Measurements from ENCODE around the gene GMIP. TPM values are rescaled to one million over a fixed set of nuclear protein-coding genes. Genes with fewer than 3 reads are reported as not detected.
"Not testable (repeated sequence)": the region's sequence is repeated elsewhere in the genome, so short reads cannot be mapped to it uniquely, and the experiment has no call there.

GMIP gene, protein sequence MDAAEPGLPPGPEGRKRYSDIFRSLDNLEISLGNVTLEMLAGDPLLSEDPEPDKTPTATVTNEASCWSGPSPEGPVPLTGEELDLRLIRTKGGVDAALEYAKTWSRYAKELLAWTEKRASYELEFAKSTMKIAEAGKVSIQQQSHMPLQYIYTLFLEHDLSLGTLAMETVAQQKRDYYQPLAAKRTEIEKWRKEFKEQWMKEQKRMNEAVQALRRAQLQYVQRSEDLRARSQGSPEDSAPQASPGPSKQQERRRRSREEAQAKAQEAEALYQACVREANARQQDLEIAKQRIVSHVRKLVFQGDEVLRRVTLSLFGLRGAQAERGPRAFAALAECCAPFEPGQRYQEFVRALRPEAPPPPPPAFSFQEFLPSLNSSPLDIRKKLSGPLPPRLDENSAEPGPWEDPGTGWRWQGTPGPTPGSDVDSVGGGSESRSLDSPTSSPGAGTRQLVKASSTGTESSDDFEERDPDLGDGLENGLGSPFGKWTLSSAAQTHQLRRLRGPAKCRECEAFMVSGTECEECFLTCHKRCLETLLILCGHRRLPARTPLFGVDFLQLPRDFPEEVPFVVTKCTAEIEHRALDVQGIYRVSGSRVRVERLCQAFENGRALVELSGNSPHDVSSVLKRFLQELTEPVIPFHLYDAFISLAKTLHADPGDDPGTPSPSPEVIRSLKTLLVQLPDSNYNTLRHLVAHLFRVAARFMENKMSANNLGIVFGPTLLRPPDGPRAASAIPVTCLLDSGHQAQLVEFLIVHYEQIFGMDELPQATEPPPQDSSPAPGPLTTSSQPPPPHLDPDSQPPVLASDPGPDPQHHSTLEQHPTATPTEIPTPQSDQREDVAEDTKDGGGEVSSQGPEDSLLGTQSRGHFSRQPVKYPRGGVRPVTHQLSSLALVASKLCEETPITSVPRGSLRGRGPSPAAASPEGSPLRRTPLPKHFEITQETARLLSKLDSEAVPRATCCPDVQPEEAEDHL
- 15.1 TPM for total RNA-seq

DNA sequence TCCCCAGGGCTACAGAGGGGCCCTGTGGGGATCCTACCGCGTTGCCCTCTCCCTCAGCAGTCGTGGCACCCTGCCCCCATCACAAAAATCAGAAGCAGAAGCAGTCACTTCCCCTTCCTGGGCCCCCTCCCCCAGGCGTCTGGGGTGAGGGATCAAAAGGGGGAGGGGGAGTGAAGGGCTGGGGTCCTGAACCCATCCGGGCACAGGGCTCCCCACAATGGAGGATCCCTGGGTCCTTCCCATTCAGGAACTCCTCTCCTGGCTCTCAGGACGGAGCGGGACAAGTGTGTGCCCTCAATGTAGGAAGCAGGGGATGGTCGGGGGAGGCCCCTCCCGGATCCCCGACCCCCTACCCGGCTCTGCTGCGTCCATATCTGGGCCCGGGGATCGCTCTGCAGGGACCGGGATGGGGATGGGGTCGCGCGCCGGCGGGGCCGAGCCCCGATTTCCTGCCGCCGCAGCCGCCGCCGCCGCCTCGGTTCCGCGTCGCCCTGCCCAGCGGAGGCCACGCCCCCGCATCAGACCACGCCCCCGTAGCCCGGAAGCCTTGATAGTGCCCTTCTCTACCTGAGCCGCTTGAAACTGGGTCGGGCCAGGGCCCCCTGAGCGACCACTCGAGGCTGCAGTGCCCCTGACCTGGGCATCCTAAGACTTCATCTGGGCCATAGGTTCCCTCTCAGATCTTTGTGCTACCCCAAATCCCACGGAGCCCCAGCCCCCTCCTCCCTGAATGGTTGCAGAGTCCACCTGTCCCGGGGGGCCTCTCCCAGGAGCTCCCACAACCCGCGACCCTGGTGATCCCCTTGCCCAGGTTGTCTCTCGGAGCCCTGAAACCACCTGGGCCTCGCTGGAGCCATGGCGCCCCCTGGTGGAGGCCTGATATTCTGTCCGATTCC is at the start of gene GMIP:
GMIP (minus strand) TSS at position 500 of the 896 bp plus-strand sequence; CDS start at position 372, 128 bp downstream.
- DNase-seq (ENCODE audit: low spot score in 2 of 2) (peak; percentile 84 to 90), FAIRE-seq (no peak)

- no peak for DNase-seq (ENCODE audit: low spot score in 2 of 2)
- no peak for FAIRE-seq
Measured at GRCh38 chr19:19691683-19692082, 48.2 kb upstream of the GMIP start.

DNA sequence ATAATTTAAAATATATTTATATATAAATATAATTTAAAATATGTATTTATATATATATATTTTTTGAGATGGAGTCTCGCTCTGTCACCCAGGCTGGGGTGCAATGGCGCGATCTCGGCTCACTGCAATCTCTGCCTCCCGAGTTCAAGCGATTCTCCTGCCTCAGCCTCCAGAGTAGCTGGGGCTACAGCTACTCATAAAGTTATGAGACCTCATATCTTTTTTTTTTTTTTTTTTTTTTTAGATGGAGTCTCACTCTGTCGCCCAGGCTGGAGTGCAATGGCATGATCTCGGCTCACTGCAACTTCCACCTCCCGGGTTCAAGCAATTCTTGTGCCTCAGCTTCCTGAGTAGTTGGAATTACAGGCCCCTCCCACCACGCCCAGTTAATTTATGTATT is 45.6 kb upstream of the GMIP start:
- not testable (repeated sequence) for FAIRE-seq; DNase-seq (ENCODE audit: low spot score in 2 of 2)

GRCh38 chr19:19687090-19687489 is 43.6 kb upstream of the GMIP start:
- no peak for DNase-seq (ENCODE audit: low spot score in 2 of 2)
- no peak for FAIRE-seq

GRCh38 chr19:19686580-19686979 is 43.1 kb upstream of the GMIP start:
- no peak for DNase-seq (ENCODE audit: low spot score in 2 of 2)
- FAIRE-seq = no peak

DNA sequence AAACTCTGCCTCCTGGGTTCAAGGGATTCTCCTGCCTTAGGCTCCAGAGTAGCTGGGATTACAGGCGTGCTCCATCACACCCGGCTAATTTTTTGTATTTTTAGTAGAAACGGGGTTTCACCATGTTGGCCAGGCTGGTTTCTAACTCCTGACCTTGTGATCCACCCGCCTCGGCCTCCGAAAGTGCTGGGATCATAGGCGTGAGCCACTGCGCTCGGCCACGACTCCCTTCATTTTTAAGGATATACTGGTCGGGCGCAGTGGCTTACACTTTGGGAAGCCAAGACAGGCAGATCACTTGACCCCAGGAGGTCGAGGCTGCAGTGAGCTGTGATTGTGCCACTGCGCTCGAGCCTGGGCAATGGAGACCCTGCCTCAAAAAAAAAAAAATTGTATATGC is 42.7 kb upstream of the GMIP start:
- FAIRE-seq; DNase-seq (ENCODE audit: low spot score in 2 of 2): not testable (repeated sequence)

DNA sequence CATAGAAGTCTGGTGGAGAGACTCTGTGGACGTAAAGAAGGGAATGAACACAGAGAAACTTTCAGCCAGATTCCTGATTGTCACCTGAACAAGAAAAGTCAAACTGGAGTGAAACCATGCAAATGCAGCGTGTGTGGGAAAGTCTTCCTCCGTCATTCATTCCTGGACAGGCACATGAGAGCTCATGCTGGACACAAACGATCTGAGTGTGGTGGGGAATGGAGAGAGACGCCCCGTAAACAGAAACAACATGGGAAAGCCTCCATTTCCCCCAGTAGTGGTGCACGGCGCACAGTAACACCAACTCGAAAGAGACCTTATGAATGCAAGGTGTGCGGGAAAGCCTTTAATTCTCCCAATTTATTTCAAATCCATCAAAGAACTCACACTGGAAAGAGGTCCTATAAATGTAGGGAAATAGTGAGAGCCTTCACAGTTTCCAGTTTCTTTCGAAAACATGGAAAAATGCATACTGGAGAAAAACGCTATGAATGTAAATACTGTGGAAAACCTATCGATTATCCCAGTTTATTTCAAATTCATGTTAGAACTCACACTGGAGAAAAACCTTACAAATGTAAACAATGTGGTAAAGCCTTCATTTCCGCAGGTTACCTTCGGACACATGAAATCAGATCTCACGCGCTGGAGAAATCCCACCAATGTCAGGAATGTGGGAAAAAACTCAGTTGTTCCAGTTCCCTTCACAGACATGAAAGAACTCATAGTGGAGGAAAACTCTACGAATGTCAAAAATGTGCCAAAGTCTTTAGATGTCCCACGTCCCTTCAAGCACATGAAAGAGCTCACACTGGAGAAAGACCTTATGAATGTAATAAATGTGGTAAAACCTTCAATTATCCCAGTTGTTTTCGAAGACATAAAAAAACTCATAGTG is 36.0 kb upstream of the GMIP start:
- FAIRE-seq (no peak), DNase-seq (ENCODE audit: low spot score in 2 of 2) (no peak)

DNA sequence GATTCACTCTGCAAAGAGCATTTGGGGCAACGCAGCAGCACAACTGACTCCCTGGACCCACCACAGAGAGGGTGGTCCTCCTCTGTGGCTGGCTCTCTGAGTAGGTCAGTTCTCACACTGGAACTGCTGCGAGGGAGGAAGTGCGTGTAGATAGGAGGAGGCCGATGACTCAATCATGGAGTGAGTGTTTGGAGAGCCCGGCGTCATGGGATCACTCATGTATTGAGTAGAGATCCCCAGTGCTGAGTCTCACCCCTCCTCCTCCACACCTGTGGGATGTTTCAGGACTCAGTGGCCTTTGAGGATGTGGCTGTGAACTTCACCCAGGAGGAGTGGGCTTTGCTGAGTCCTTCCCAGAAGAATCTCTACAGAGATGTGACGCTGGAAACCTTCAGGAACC is 34.1 kb upstream of the GMIP start:
- no peak for FAIRE-seq
- DNase-seq (ENCODE audit: low spot score in 2 of 2) = no peak

DNA sequence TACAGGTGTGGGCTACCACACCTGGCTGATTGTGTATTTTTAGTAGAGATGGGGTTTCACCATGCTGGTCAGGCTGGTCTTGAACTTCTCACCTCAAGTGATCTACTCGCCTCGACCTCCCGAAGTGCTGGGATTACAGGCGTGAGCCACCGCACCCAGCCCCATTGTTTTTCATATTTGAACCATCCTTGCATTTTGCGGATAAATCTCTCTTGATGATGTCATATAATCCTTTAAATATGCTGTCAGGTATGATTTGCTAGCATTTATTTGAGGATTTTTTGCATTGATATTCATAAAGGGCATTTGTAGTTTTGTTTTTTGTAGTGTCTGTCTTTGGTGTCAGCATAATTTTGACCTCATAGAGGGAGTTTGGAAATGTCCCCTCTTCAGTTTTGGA is 30.9 kb upstream of the GMIP start:
- FAIRE-seq (no peak), DNase-seq (ENCODE audit: low spot score in 2 of 2) (no peak)

DNA sequence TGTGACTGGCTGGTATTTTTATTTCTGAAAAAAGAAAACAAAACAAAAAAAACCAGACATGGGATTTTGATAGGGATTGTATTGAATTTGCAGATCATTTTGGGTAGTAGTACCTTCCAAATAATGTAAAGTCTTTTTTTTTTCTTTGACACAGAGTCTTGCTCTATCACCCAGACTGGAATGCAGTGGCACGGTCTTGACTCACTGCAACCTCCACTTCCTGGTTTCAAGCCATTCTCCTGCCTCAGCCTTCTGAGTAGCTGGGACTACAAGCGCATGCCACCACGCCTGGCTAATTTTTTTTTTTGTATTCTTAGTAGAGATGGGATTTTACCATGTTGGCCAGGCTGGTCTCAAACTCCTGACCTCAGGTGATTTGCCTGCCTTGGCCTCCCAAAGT is 29.4 kb upstream of the GMIP start:
- FAIRE-seq = no peak
- DNase-seq (ENCODE audit: low spot score in 2 of 2) = no peak

DNA sequence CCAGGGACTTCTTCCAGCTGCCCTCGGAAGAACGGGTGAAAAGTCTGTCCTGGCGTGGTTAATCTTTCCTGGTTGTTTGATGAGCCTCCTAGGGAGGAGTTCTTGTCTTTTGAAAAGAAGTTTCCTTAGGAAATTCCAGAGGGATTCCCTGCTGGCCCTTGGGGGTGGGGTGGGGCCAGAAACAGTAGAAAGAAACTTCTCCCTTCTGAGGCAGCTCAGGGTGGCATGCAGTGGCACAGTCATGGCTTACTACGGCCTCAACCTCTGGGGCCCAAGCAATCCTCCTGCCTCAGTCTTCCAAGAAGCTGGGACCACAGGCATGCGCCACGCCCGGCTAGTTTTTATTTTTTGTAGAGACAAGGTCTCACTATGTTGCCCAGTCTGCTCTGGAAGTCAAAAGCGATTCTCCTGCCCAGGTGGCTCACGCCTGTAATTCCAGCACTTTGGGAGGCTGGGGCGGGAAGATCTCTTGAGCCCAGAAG is 26.7 kb upstream of the GMIP start:
- no peak for DNase-seq (ENCODE audit: low spot score in 2 of 2)
- no peak for FAIRE-seq

GRCh38 chr19:19668230-19669012 is 25.0 kb upstream of the GMIP start, which contains the start of gene ZNF101:
Gene ZNF101, plus strand, starts transcription at chr19:19668839. Its CDS starts 125 bp downstream, at chr19:19668964.
- peak; percentile 90 to 95 for DNase-seq (ENCODE audit: low spot score in 2 of 2)
- no peak for FAIRE-seq

DNA sequence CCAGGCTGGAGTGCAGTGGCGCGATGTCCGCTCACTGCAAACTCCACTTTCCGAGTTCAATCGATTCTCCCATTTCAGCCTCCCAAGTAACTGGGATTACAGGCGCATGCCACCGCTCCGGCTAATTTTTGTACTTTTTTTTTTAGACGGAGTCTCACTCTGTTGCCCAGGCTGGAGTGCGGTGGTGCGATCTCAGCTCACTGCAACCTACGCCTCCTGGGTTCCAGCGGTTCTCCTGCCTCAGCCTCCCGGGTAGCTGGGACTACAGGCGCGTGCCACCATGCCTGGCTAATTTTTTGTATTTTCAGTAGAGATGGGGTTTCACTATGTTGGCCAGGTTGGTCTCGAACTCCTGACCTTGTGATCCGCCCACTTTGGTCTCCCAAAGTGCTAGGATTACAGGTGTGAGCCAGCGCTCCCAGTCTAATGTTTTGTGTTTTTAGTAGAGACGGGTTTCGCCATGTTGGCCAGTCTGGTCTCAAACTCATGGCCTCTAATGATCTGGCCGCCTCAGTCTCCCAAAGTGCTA is 22.0 kb upstream of the GMIP start:
- FAIRE-seq; DNase-seq (ENCODE audit: low spot score in 2 of 2): not testable (repeated sequence)

GRCh38 chr19:19663256-19664120 is 20.0 kb upstream of the GMIP start, which contains the start of gene ATP13A1:
Gene ATP13A1, minus strand, starts transcription at chr19:19663676. Its CDS starts 10 bp downstream, at chr19:19663666.
- FAIRE-seq = no peak
- peak; percentile 88 to 93 for DNase-seq (ENCODE audit: low spot score in 2 of 2)

- FAIRE-seq = no peak
- peak in 1 of 2 donors; percentile 11 for DNase-seq (ENCODE audit: low spot score in 2 of 2)
Measured at GRCh38 chr19:19662871-19663255, 19.4 kb upstream of the GMIP start.

GRCh38 chr19:19662344-19662743 is 18.9 kb upstream of the GMIP start:
- no peak for DNase-seq (ENCODE audit: low spot score in 2 of 2)
- FAIRE-seq = no peak

Measured in frontal cortex (tissue), 4 donors.